T-cell (primary cell): Measurements from ENCODE around the gene KLF13. TPM values are rescaled to one million over a fixed set of nuclear protein-coding genes. Genes with fewer than 3 reads are reported as not detected.

Source experiments
- ATAC-seq, 4 experiments: fragments of 200-7000 bp in 3 of 4; fragments of 150-1000 bp in 1 of 4; cut with Tn5 transposase; replicated peaks in 1 of 4; 1 replicate in 3 of 4; 2 replicates in 1 of 4; pipeline ENCODE4 v1.10.0; 2021; ENCODE audit warnings: moderate library complexity in 3 of 4, mild to moderate bottlenecking in 2 of 4, moderate number of reproducible peaks in 1 of 4
- CTCF ChIA-PET, 2 donors: fragments of 300-600 bp; sonication (Branson Sonifier 250); formaldehyde crosslinking; loops; one replicate each; lab custom pipeline; 2022; ENCODE audit warnings: antibody characterized with exemption in 2 of 2; lab: Charles Lee
- POLR2A ChIA-PET, 2 donors: fragments of 300-600 bp; sonication (Branson Sonifier 250); formaldehyde crosslinking; loops; one replicate each; lab custom pipeline; 2022; ENCODE audit warnings: antibody characterized with exemption in 2 of 2; lab: Charles Lee
- DNase-seq, 35 experiments: peaks; one replicate each; pipeline versions ENCODE4 v3.0.0 to v3.0.0-alpha.2; 2013 to 2023
- H3K27ac ChIP-seq: one replicate; pipeline ENCODE4 v1.5.1; 2013; ENCODE audit warnings: low read length
- H3K27me3 ChIP-seq, 2 experiments: replicated peaks in 1 of 2; 1 replicate in 1 of 2; 2 replicates in 1 of 2; pipeline versions ENCODE4 v1.6.1 to v1.7.0; 2013; ENCODE audit warnings: low read length in 1 of 2, mixed read lengths in 1 of 2; ENCODE audit not compliant: control insufficient read depth in 2 of 2, insufficient read depth in 2 of 2; ENCODE audit errors: extremely low read depth in 1 of 2
- H3K36me3 ChIP-seq, 2 donors: 1 replicate in 1 of 2; 2 replicates in 1 of 2; pipeline versions ENCODE4 v1.6.1 to v1.7.0; 2013; ENCODE audit warnings: low read length in 1 of 2; ENCODE audit not compliant: control insufficient read depth in 2 of 2, insufficient read depth in 1 of 2; ENCODE audit errors: extremely low read depth in 1 of 2
- H3K4me1 ChIP-seq, 2 experiments: 1 replicate in 1 of 2; 2 replicates in 1 of 2; pipeline versions ENCODE4 v1.6.1 to v1.7.0; 2013; ENCODE audit warnings: low read length in 2 of 2, mixed read lengths in 1 of 2; ENCODE audit not compliant: insufficient read depth in 2 of 2, control insufficient read depth in 1 of 2; ENCODE audit errors: extremely low read depth in 1 of 2
- H3K4me3 ChIP-seq, 2 donors: 1 replicate in 1 of 2; 2 replicates in 1 of 2; pipeline versions ENCODE4 v1.5.1 to v1.7.0; 2013; ENCODE audit warnings: mild to moderate bottlenecking in 2 of 2, low read length in 1 of 2, moderate library complexity in 1 of 2; ENCODE audit not compliant: control insufficient read depth in 1 of 2; ENCODE audit errors: extremely low read depth in 1 of 2
- H3K9me3 ChIP-seq: 2 replicates; pipeline ENCODE4 v1.7.0; 2013
- H3K27ac Mint-ChIP-seq, 2 donors: one replicate each; pipeline ENCODE4 v1.8.0; 2020 to 2021; ENCODE audit warnings: mild to moderate bottlenecking in 2 of 2, mixed read lengths in 2 of 2
- H3K27me3 Mint-ChIP-seq, 2 donors: one replicate each; pipeline ENCODE4 v1.8.0; 2021 to 2022; ENCODE audit warnings: mixed read lengths in 2 of 2
- H3K36me3 Mint-ChIP-seq: one replicate; pipeline ENCODE4 v1.8.0; 2021; ENCODE audit warnings: mixed read lengths
- H3K4me1 Mint-ChIP-seq, 3 donors: one replicate each; pipeline ENCODE4 v1.8.0; 2020 to 2022; ENCODE audit warnings: mixed read lengths in 3 of 3, mild to moderate bottlenecking in 1 of 3
- H3K4me3 Mint-ChIP-seq, 3 donors: one replicate each; pipeline ENCODE4 v1.8.0; 2020 to 2022; ENCODE audit warnings: mild to moderate bottlenecking in 3 of 3, mixed read lengths in 3 of 3, moderate library complexity in 3 of 3
- H3K9me3 Mint-ChIP-seq, 3 donors: one replicate each; pipeline ENCODE4 v1.8.0; 2020 to 2022; ENCODE audit warnings: mixed read lengths in 3 of 3
- WGBS: methylation state at CpG from one replicate; pipeline ENCODE4 v1.1.5; 2013; ENCODE audit warnings: missing lambda C conversion rate; ENCODE audit not compliant: insufficient coverage; 5-methylcytosine and 5-hydroxymethylcytosine counted together
- total RNA-seq, 35 experiments: library from RNA in 6 of 35; stranded (reverse) in 6 of 35; fragments of 120-200 nt in 1 of 35; gene quantifications; one replicate each; pipeline versions ENCODE4 v1.2.1 to v1.2.4 and lab custom pipeline; 2013 to 2026

KLF13 gene
- total RNA-seq, 5 donors from 2014 or later (not counting 1 experiment from before 2014, with no cell fraction given) = 218 to 327 (median 288) TPM

- Mint-ChIP-seq H3K36me3 (peaks cover 5% of the 10 kb centered on the region), H3K27ac (peak overlapping the region; percentile 95 to 97), H3K27me3 (no peaks in the 10 kb centered on the region), H3K4me1 (peaks cover 41 to 67% (median 50%) of the 10 kb centered on the region in 3 donors), H3K4me3 (peak overlapping the region; percentile 85 to 90 (median 85)), H3K9me3 (no peaks in the 10 kb centered on the region)
- ATAC-seq = no peak
- Histone ChIP-seq H3K4me3 (no peak overlapping the region), H3K36me3 (no peaks in the 10 kb centered on the region), H3K9me3 (no peaks in the 10 kb centered on the region), H3K4me1 (peaks cover 12 to 17% of the 10 kb centered on the region in 2 experiments), H3K27me3 (no peaks in the 10 kb centered on the region), H3K27ac (peak overlapping the region; percentile 90)
- DNase-seq = no peak
- WGBS = 78% methylated on average over 1 of the region's 5 CpGs
- ChIA-PET CTCF (interaction anchor here (1.0 to 1.4 kb wide), 3 partner anchors 21 to 166 kb away, joined by 3 read pairs; no protein-coding TSS in a partner anchor), POLR2A (interaction anchor here in 1 of 2 donors (0.6 to 1.2 kb wide), 4 partner anchors 24 to 488 kb away, joined by 3 to 4 read pairs (median 4); no protein-coding TSS in a partner anchor)
These were observed 2.4 kb upstream of the KLF13 start for GRCh38 chr15:31324186-31324585.

GRCh38 chr15:31324806-31325594 is 1.6 kb upstream of the KLF13 start:
- Mint-ChIP-seq H3K4me1 (peaks cover 45 to 67% (median 51%) of the 10 kb centered on the region in 3 donors), H3K9me3 (no peaks in the 10 kb centered on the region), H3K27me3 (no peaks in the 10 kb centered on the region), H3K36me3 (peaks cover 5% of the 10 kb centered on the region), H3K27ac (peak overlapping the region; percentile 95 to 97), H3K4me3 (peak overlapping the region; percentile 85 to 90 (median 85))
- Histone ChIP-seq H3K36me3 (peaks cover 2 to 3% of the 10 kb centered on the region in 2 donors), H3K27ac (peak overlapping the region; percentile 90), H3K4me1 (peaks cover 19 to 26% of the 10 kb centered on the region in 2 experiments), H3K27me3 (no peaks in the 10 kb centered on the region), H3K4me3 (peak overlapping the region; percentile 63 to 80), H3K9me3 (no peaks in the 10 kb centered on the region)
- ChIA-PET POLR2A (interaction anchor here in 1 of 2 donors (0.6 to 1.2 kb wide), 4 partner anchors 23 to 111 kb away, joined by 3 to 4 read pairs (median 4); no protein-coding TSS in a partner anchor), CTCF (interaction anchor here (1.0 to 1.5 kb wide), 3 partner anchors 22 to 59 kb away, joined by 3 to 7 read pairs (median 3); no protein-coding TSS in a partner anchor)
- ATAC-seq (no peak), DNase-seq (no peak)
- 61% methylated on average over 11 of the region's 23 CpGs for WGBS

- Histone ChIP-seq H3K4me3 (peak overlapping the region; percentile 63 to 80), H3K4me1 (peaks cover 25 to 32% of the 10 kb centered on the region in 2 experiments), H3K9me3 (no peaks in the 10 kb centered on the region), H3K27ac (peak overlapping the region; percentile 90), H3K27me3 (no peaks in the 10 kb centered on the region), H3K36me3 (peaks cover 5 to 10% of the 10 kb centered on the region in 2 donors)
- Mint-ChIP-seq H3K4me3 (peak overlapping the region; percentile 85 to 90 (median 85)), H3K9me3 (no peaks in the 10 kb centered on the region), H3K27me3 (no peaks in the 10 kb centered on the region), H3K4me1 (peaks cover 46 to 67% (median 53%) of the 10 kb centered on the region in 3 donors), H3K36me3 (peaks cover 8% of the 10 kb centered on the region), H3K27ac (peak overlapping the region; percentile 95 to 97)
- CTCF ChIA-PET = interaction anchor here (0.8 to 1.5 kb wide), 3 partner anchors 21 to 163 kb away, joined by 3 to 7 read pairs (median 3); no protein-coding TSS in a partner anchor
- under 1% methylated on average over 56 of the region's 58 CpGs for WGBS
- DNase-seq (peak in 30 of 35 experiments; percentile 26 to 75 (median 50)), ATAC-seq (peak in 3 of 4 experiments; percentile 1 to 8 (median 6))
- POLR2A ChIA-PET = interaction anchor here (0.6 to 1.4 kb wide), 5 partner anchors 13 to 110 kb away, joined by 3 to 8 read pairs (median 4); no protein-coding TSS in a partner anchor
These were observed 960 bp upstream of the KLF13 start for GRCh38 chr15:31325595-31326155.

- CTCF ChIA-PET = interaction anchor here in 1 of 2 donors (0.7 to 1.5 kb wide), 5 partner anchors 19 to 163 kb away, joined by 3 to 7 read pairs (median 3); no protein-coding TSS in a partner anchor
- Mint-ChIP-seq H3K4me3 (peak overlapping the region; percentile 56 to 94 (median 65)), H3K27ac (no peak overlapping the region), H3K27me3 (no peaks in the 10 kb centered on the region), H3K4me1 (peaks cover 52 to 67% (median 64%) of the 10 kb centered on the region in 3 donors), H3K36me3 (peaks cover 16% of the 10 kb centered on the region), H3K9me3 (no peaks in the 10 kb centered on the region)
- peaks cover 39 to 46% of the 10 kb centered on the region in 2 experiments for H3K4me1 ChIP-seq
- DNase-seq = peak in 32 of 35 experiments; percentile 70 to 88 (median 79)
- H3K27me3 ChIP-seq = no peaks in the 10 kb centered on the region
- H3K36me3 ChIP-seq = peaks cover 5 to 11% of the 10 kb centered on the region in 2 donors
- ATAC-seq = peak; percentile 43 to 49 (median 44)
- WGBS = under 1% methylated on average over 130 of the region's 130 CpGs
- POLR2A ChIA-PET = interaction anchor here (0.6 to 1.4 kb wide), 5 partner anchors 14 to 418 kb away, joined by 3 to 11 read pairs (median 6); no protein-coding TSS in a partner anchor
- H3K9me3 ChIP-seq = no peaks in the 10 kb centered on the region
- peak overlapping the region; percentile 57 to 73 for H3K4me3 ChIP-seq
- peak overlapping the region; percentile 84 for H3K27ac ChIP-seq
These were observed 437 bp downstream of the KLF13 start for GRCh38 chr15:31326875-31327668.

GRCh38 chr15:31327669-31328427 is 1.2 kb downstream of the KLF13 start:
- peaks cover 5 to 11% of the 10 kb centered on the region in 2 donors for H3K36me3 ChIP-seq
- ChIA-PET CTCF (interaction anchor here (0.7 to 1.7 kb wide), 5 partner anchors 15 to 138 kb away, joined by 3 to 12 read pairs (median 7); no protein-coding TSS in a partner anchor), POLR2A (interaction anchor here (0.9 to 1.4 kb wide), 3 partner anchors 10 to 32 kb away, joined by 3 to 7 read pairs (median 4); no protein-coding TSS in a partner anchor)
- peak overlapping the region; percentile 84 for H3K27ac ChIP-seq
- DNase-seq (peak; percentile 58 to 87 (median 75)), ATAC-seq (peak; percentile 12 to 22 (median 15))
- Mint-ChIP-seq H3K9me3 (no peaks in the 10 kb centered on the region), H3K27me3 (no peaks in the 10 kb centered on the region), H3K27ac (peak overlapping the region; percentile 83 to 94), H3K4me3 (peak overlapping the region; percentile 94 to 99 (median 96)), H3K36me3 (peaks cover 19% of the 10 kb centered on the region), H3K4me1 (peaks cover 59 to 69% (median 68%) of the 10 kb centered on the region in 3 donors)
- H3K27me3 ChIP-seq = no peaks in the 10 kb centered on the region
- peak overlapping the region; percentile 73 to 76 for H3K4me3 ChIP-seq
- H3K9me3 ChIP-seq = no peaks in the 10 kb centered on the region
- under 1% methylated on average over 106 of the region's 108 CpGs for WGBS
- peaks cover 44 to 54% of the 10 kb centered on the region in 2 experiments for H3K4me1 ChIP-seq
